ENCODE results near the gene CTDSP2.
"Not testable (repeated sequence)": the region's sequence is repeated elsewhere in the genome, so short reads cannot be mapped to it uniquely, and the experiment has no call there.

GRCh38 chr12:57858123-57858522 lies 11.6 kb upstream of the CTDSP2 start:
- TF ChIP-seq CTCF (IDR thresholded peaks at IDR 0.05; ENCODE audit: extremely low read depth in 1 of 2, insufficient read depth in 1 of 2, low read depth in 1 of 2, low read length in 2 of 2); JUN (IDR thresholded peaks at IDR 0.05; ENCODE audit: borderline replicate concordance, insufficient read depth, insufficient read length, low read depth); POLR2AphosphoS5 (IDR thresholded peaks at IDR 0.05; ENCODE audit: insufficient read depth, low read depth, low read length); EZH2 (IDR thresholded peaks at IDR 0.05; ENCODE audit: borderline replicate concordance, low read depth, low read length, severe bottlenecking); POLR2A (IDR thresholded peaks at IDR 0.05; ENCODE audit: low read depth, low read length); FOS (IDR thresholded peaks at IDR 0.05; ENCODE audit: borderline replicate concordance, insufficient read depth, low read length); GATA2 (IDR thresholded peaks at IDR 0.05; ENCODE audit: insufficient read depth, insufficient read length, low read depth, low read length); MYC (IDR thresholded peaks at IDR 0.05; ENCODE audit: low read depth, low read length); MAX (IDR thresholded peaks at IDR 0.05; ENCODE audit: insufficient read depth, insufficient read length): not testable (repeated sequence)
